ENCODE measurements around the gene CCNC.

Gene CCNC

GRCh38 chr6:99545442-99545841, 23.0 kb downstream of the CCNC start:
- DNase-seq (ENCODE audit: low spot score), result no peak

- DNase-seq (ENCODE audit: low spot score), result no peak
These were observed 24.5 kb downstream of the CCNC start for GRCh38 chr6:99543968-99544367.

- no peak for DNase-seq (ENCODE audit: low spot score)
These were observed 37.8 kb downstream of the CCNC start for GRCh38 chr6:99530627-99531026.

- no peak for DNase-seq (ENCODE audit: low spot score)
These were observed 45.9 kb downstream of the CCNC start for GRCh38 chr6:99522531-99522930.

- DNase-seq (ENCODE audit: low spot score), result no peak
These were observed 46.8 kb downstream of the CCNC start for GRCh38 chr6:99521633-99522151.

GRCh38 chr6:99520855-99521632, 47.4 kb downstream of the CCNC start:
- DNase-seq (ENCODE audit: low spot score), result peak; percentile 81

GRCh38 chr6:99519446-99519845, 49.0 kb downstream of the CCNC start:
- no peak for DNase-seq (ENCODE audit: low spot score)

- no peak for DNase-seq (ENCODE audit: low spot score)
These were observed 54.4 kb downstream of the CCNC start for GRCh38 chr6:99514089-99514488.

GRCh38 chr6:99512033-99512432, 56.4 kb downstream of the CCNC start:
- DNase-seq (ENCODE audit: low spot score), result no peak

- no peak for DNase-seq (ENCODE audit: low spot score)
These were observed 60.8 kb downstream of the CCNC start for GRCh38 chr6:99507648-99508047.

- no peak for DNase-seq (ENCODE audit: low spot score)
These were observed 66.7 kb downstream of the CCNC start for GRCh38 chr6:99501762-99502161.

- no peak for DNase-seq (ENCODE audit: low spot score)
These were observed 70.0 kb downstream of the CCNC start for GRCh38 chr6:99498421-99498820.

- no peak for DNase-seq (ENCODE audit: low spot score)
These were observed 73.0 kb downstream of the CCNC start for GRCh38 chr6:99495466-99495865.

Measured in hematopoietic multipotent progenitor cell treated with erythropoietin and hydrocortisone succinate and interleukin-3 and kit ligand, for 15 days (in vitro differentiated cells).